Sigmoid colon (tissue), 7 donors: ENCODE results near the gene ABI3BP. TPM values are rescaled to one million over a fixed set of nuclear protein-coding genes. Genes with fewer than 3 reads are reported as not detected.

Experiments used
- DNase-seq: peaks from one replicate; pipeline ENCODE4 v3.0.0-alpha.2; 2019
- H3K27ac ChIP-seq, 4 donors: fragments of 200-600 bp; sonication (generic); one replicate each; pipeline ENCODE4 v1.5.1; 2016 to 2019; ENCODE audit warnings: mild to moderate bottlenecking in 1 of 4
- H3K27me3 ChIP-seq, 3 donors: fragments of 200-600 bp; sonication (generic); one replicate each; pipeline ENCODE4 v1.5.1; 2019; ENCODE audit warnings: mild to moderate bottlenecking in 1 of 3
- H3K36me3 ChIP-seq, 4 donors: fragments of 200-600 bp; sonication (generic); one replicate each; pipeline ENCODE4 v1.5.1; 2016 to 2019
- H3K4me1 ChIP-seq, 4 donors: fragments of 200-600 bp; sonication (generic); one replicate each; pipeline ENCODE4 v1.5.1; 2017 to 2019
- H3K4me3 ChIP-seq, 4 donors: fragments of 200-600 bp; sonication (generic); one replicate each; pipeline ENCODE4 v1.5.1; 2017 to 2019; ENCODE audit warnings: mild to moderate bottlenecking in 2 of 4, moderate library complexity in 1 of 4
- H3K9me3 ChIP-seq, 4 donors: fragments of 200-600 bp in 3 of 4; sonication (generic) in 3 of 4; one replicate each; pipeline versions ENCODE4 v1.5.1 to v1.6.1; 2013 to 2019
- EP300 ChIP-seq, 4 donors: sonication (generic); formaldehyde crosslinking; IDR thresholded peaks; one replicate each; pipeline ENCODE4 v1.6.1; 2017; ENCODE audit warnings: antibody characterized with exemption in 4 of 4
- POLR2A ChIP-seq, 2 donors: fragments of 450-650 bp; IDR thresholded peaks; one replicate each; pipeline ENCODE4 v1.6.1; 2016; ENCODE audit warnings: antibody characterized with exemption in 2 of 2, mild to moderate bottlenecking in 2 of 2, moderate library complexity in 2 of 2
- POLR2AphosphoS5 ChIP-seq, 4 donors: sonication (generic); formaldehyde crosslinking; IDR thresholded peaks; one replicate each; pipeline ENCODE4 v1.6.1; 2017; ENCODE audit warnings: antibody characterized with exemption in 4 of 4
- WGBS, 2 donors: extraction: QIAGEN DNeasy Blood & Tissue Kit; methylation state at CpG; one replicate each; pipeline ENCODE4 v1.1.7; 2013; 5-methylcytosine and 5-hydroxymethylcytosine counted together
- intact Hi-C: fragments of 100-400 bp; cut with DNase I; formaldehyde crosslinking; loops from one replicate; pipeline ENCODE4 v1.15.1; 2023
- polyA plus RNA-seq, 3 donors: library from polyadenylated mRNA; stranded (reverse); fragments of 200-250 nt; gene quantifications; one replicate each; pipeline ENCODE4 v1.2.3, GENCODE V29; 2013
- total RNA-seq, 4 donors: library from RNA; depleted of rRNA; stranded (reverse); fragments of >200 nt; gene quantifications; one replicate each; pipeline ENCODE4 v1.1.0, GENCODE V29; 2016
- TF ChIP-seq, protein P1 (sequence below), 4 experiments: fragments of 450-650 bp in 3 of 4; fragments of 200-600 bp in 1 of 4; IDR thresholded peaks; one replicate each; pipeline ENCODE4 v1.5.1; 2016 to 2019; ENCODE audit warnings: antibody characterized with exemption in 4 of 4, mild to moderate bottlenecking in 3 of 4, moderate library complexity in 2 of 4
- donor health status: healthy with polysubstance abuse.
- donor health status: Bipolar disorder and iron deficiency.
- donor health status: healthy.

ABI3BP gene
- total and polyA plus RNA-seq, 7 donors = 1.2 to 177 (median 30.4) TPM

DNA sequence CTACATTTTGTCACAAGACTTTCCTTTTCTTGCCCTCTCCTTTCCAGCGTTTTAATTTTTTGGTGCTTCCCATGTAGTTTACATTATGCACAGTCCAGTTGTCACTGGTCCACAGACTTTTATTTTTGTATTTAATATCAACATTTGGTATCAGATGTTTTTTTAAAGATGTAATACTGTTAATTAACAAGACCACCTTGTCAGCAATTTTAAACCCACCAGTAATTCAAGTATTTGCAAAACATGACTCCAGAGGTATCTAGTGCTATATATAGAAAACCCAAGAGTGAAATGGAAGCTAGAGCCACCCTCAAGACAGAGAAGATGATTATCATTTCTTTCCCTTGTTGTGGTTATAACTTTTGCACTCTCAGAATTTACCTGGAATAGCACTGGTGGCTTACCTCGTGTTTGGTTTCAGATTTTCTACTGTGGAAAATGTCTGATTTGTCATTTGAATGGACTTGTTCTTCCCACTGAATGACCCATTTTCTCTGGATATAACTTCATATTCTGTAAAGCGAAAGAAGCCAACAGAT, 227.7 kb downstream of the ABI3BP start:
- Histone ChIP-seq H3K4me1 (no peaks in the 10 kb centered on the region), H3K4me3 (no peak overlapping the region), H3K27ac (no peak overlapping the region), H3K36me3 (peaks cover 0 to 15% (median 0%) of the 10 kb centered on the region in 4 donors), H3K27me3 (no peaks in the 10 kb centered on the region), H3K9me3 (no peaks in the 10 kb centered on the region)
- WGBS, 2 donors = 84 to 86% methylated on average over 3 of the region's 3 CpGs
- TF ChIP-seq, protein P1, sequence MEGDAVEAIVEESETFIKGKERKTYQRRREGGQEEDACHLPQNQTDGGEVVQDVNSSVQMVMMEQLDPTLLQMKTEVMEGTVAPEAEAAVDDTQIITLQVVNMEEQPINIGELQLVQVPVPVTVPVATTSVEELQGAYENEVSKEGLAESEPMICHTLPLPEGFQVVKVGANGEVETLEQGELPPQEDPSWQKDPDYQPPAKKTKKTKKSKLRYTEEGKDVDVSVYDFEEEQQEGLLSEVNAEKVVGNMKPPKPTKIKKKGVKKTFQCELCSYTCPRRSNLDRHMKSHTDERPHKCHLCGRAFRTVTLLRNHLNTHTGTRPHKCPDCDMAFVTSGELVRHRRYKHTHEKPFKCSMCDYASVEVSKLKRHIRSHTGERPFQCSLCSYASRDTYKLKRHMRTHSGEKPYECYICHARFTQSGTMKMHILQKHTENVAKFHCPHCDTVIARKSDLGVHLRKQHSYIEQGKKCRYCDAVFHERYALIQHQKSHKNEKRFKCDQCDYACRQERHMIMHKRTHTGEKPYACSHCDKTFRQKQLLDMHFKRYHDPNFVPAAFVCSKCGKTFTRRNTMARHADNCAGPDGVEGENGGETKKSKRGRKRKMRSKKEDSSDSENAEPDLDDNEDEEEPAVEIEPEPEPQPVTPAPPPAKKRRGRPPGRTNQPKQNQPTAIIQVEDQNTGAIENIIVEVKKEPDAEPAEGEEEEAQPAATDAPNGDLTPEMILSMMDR (IDR thresholded peaks at IDR 0.05) = no peak
- TF ChIP-seq POLR2A (IDR thresholded peaks at IDR 0.05) (no peak), POLR2AphosphoS5 (IDR thresholded peaks at IDR 0.05) (no peak), EP300 (IDR thresholded peaks at IDR 0.05) (no peak)
- DNase-seq = no peak
- intact Hi-C loops = no loop called here

- Histone ChIP-seq H3K4me1 (no peaks in the 10 kb centered on the region), H3K9me3 (no peaks in the 10 kb centered on the region), H3K4me3 (no peak overlapping the region), H3K27ac (no peak overlapping the region), H3K36me3 (peaks cover 0 to 4% (median 1%) of the 10 kb centered on the region in 4 donors), H3K27me3 (no peaks in the 10 kb centered on the region)
- DNase-seq = no peak
- intact Hi-C loops = no loop called here
- TF ChIP-seq EP300 (IDR thresholded peaks at IDR 0.05) = no peak
- TF ChIP-seq POLR2A (IDR thresholded peaks at IDR 0.05) = no peak
- TF ChIP-seq, protein P1 (IDR thresholded peaks at IDR 0.05) = no peak
- TF ChIP-seq POLR2AphosphoS5 (IDR thresholded peaks at IDR 0.05) = no peak
Measured at GRCh38 chr3:100761951-100762350, 231.3 kb downstream of the ABI3BP start.

GRCh38 chr3:100761211-100761942, 231.8 kb downstream of the ABI3BP start:
- no peaks in the 10 kb centered on the region for H3K9me3 ChIP-seq
- no peak overlapping the region for H3K27ac ChIP-seq
- no peak for TF ChIP-seq EP300 (IDR thresholded peaks at IDR 0.05)
- WGBS, 2 donors = 31 to 63% methylated on average over 1 of the region's 1 CpG
- H3K36me3 ChIP-seq = peaks cover 0 to 4% (median 1%) of the 10 kb centered on the region in 4 donors
- intact Hi-C loops = no loop called here
- DNase-seq = no peak
- peaks cover 0 to under 1% (median 0%) of the 10 kb centered on the region in 4 donors for H3K4me1 ChIP-seq
- no peaks in the 10 kb centered on the region for H3K27me3 ChIP-seq
- H3K4me3 ChIP-seq = no peak overlapping the region

GRCh38 chr3:100760377-100760776, 232.8 kb downstream of the ABI3BP start:
- Histone ChIP-seq H3K27me3 (no peaks in the 10 kb centered on the region), H3K27ac (no peak overlapping the region), H3K36me3 (peaks cover 0 to 3% (median 1%) of the 10 kb centered on the region in 4 donors), H3K4me1 (peaks cover 0 to 7% (median 0%) of the 10 kb centered on the region in 4 donors), H3K9me3 (no peaks in the 10 kb centered on the region), H3K4me3 (no peak overlapping the region)
- intact Hi-C loops = no loop called here
- TF ChIP-seq EP300 (IDR thresholded peaks at IDR 0.05) (no peak), POLR2A (IDR thresholded peaks at IDR 0.05) (no peak), POLR2AphosphoS5 (IDR thresholded peaks at IDR 0.05) (no peak)
- TF ChIP-seq, protein P1 (IDR thresholded peaks at IDR 0.05) = no peak
- WGBS, 2 donors = 49 to 61% methylated on average over 4 of the region's 4 CpGs
- no peak for DNase-seq

GRCh38 chr3:100759950-100760349, 233.3 kb downstream of the ABI3BP start:
- Histone ChIP-seq H3K36me3 (peaks cover 0 to 6% (median 1%) of the 10 kb centered on the region in 4 donors), H3K27me3 (no peaks in the 10 kb centered on the region), H3K9me3 (no peaks in the 10 kb centered on the region), H3K27ac (no peak overlapping the region), H3K4me1 (peaks cover 0 to 7% (median 0%) of the 10 kb centered on the region in 4 donors), H3K4me3 (no peak overlapping the region)
- DNase-seq = no peak
- TF ChIP-seq POLR2A (IDR thresholded peaks at IDR 0.05) (no peak), POLR2AphosphoS5 (IDR thresholded peaks at IDR 0.05) (no peak), EP300 (IDR thresholded peaks at IDR 0.05) (no peak)
- TF ChIP-seq, protein P1 (IDR thresholded peaks at IDR 0.05) = no peak
- intact Hi-C loops = no loop called here
